Right cardiac atrium (tissue), 5 donors: ENCODE measurements around the gene RCBTB1. TPM values are rescaled to one million over a fixed set of nuclear protein-coding genes. Genes with fewer than 3 reads are reported as not detected.

Source experiments
- ATAC-seq, 2 donors: fragments of 200-7000 bp; cut with Tn5 transposase; one replicate each; pipeline versions ENCODE4 v1.8.0 to v1.9.1; 2020; ENCODE audit warnings: moderate library complexity in 2 of 2, mild to moderate bottlenecking in 1 of 2
- DNase-seq, 3 donors: peaks; one replicate each; pipeline ENCODE4 v3.0.0-alpha.2; 2020
- H3K27ac ChIP-seq: one replicate; pipeline ENCODE4 v1.5.1; 2013; ENCODE audit warnings: mild to moderate bottlenecking, low read length, control low read depth, moderate library complexity
- H3K27me3 ChIP-seq: one replicate; pipeline ENCODE4 v1.6.1; 2013; ENCODE audit not compliant: control insufficient read depth, insufficient read depth
- H3K4me1 ChIP-seq: one replicate; pipeline ENCODE4 v1.6.1; 2013; ENCODE audit warnings: low read length; ENCODE audit not compliant: control insufficient read depth, insufficient read depth
- H3K4me3 ChIP-seq: one replicate; pipeline ENCODE4 v1.5.1; 2013; ENCODE audit warnings: low read length, control low read depth
- H3K9me3 ChIP-seq: one replicate; pipeline ENCODE4 v1.6.1; 2013; ENCODE audit warnings: low read length; ENCODE audit not compliant: control insufficient read depth
- WGBS: extraction: QIAGEN DNeasy Blood & Tissue Kit; methylation state at CpG from one replicate; pipeline ENCODE4 v1.1.7; 2013; 5-methylcytosine and 5-hydroxymethylcytosine counted together
- intact Hi-C, 4 donors: fragments of 100-400 bp; cut with DNase I; formaldehyde crosslinking; loops; one replicate each; pipeline versions ENCODE4 v1.11.0 to v1.14.0; 2022 to 2023
- polyA plus RNA-seq: library from polyadenylated mRNA; stranded (reverse); fragments of 200-250 nt; gene quantifications from one replicate; pipeline ENCODE4 v1.2.3, GENCODE V29; 2013
- total RNA-seq, 4 donors: library from RNA; stranded (reverse); fragmentation: NEBNext Ultra II Directional; extraction: Animal tissue kit (Norgen Biotek cat#: 25700); gene quantifications; one replicate each; pipeline ENCODE4 v1.2.1, GENCODE V29; 2021
- donor health status: healthy with polysubstance abuse.
- donor health status: DM: no; HTN: yes; CAD: no.
- donor health status: DM: no; HTN: no; CAD: no.
- donor health status: DM: no; HTN: yes; CAD: no; lungs with severe emphysema.
- donor health status: DM: yes; HTN: yes; CAD: no.

Gene RCBTB1
- total and polyA plus RNA-seq, 5 donors: 10.8 to 20.3 (median 19.0) TPM

DNA sequence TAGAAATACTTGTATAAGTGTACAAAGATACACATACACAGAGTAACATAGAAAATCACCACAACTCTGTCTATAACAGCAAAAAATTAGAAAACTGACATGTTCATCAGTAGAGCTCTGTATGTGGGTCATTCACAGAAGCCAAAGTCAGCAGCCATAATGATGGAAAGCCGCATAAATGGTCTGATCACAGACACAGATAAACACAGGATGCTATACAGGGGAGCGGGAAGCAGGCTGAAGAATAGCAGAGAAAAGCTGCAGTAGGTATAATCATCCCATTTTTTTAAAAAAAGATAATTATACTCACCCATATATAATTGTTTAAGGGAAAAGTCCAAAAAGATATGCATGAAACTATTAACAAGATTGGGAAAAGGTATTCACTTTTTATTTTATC lies 31.5 kb downstream of the RCBTB1 start:
- H3K27me3 ChIP-seq: no peaks in the 10 kb centered on the region
- ATAC-seq (no peak), DNase-seq (no peak)
- H3K4me1 ChIP-seq: no peaks in the 10 kb centered on the region
- H3K4me3 ChIP-seq: no peak overlapping the region
- intact Hi-C loops: no loop called here
- H3K27ac ChIP-seq: no peak overlapping the region
- 94% methylated on average over 2 of the region's 2 CpGs for WGBS
- H3K9me3 ChIP-seq: no peaks in the 10 kb centered on the region

DNA sequence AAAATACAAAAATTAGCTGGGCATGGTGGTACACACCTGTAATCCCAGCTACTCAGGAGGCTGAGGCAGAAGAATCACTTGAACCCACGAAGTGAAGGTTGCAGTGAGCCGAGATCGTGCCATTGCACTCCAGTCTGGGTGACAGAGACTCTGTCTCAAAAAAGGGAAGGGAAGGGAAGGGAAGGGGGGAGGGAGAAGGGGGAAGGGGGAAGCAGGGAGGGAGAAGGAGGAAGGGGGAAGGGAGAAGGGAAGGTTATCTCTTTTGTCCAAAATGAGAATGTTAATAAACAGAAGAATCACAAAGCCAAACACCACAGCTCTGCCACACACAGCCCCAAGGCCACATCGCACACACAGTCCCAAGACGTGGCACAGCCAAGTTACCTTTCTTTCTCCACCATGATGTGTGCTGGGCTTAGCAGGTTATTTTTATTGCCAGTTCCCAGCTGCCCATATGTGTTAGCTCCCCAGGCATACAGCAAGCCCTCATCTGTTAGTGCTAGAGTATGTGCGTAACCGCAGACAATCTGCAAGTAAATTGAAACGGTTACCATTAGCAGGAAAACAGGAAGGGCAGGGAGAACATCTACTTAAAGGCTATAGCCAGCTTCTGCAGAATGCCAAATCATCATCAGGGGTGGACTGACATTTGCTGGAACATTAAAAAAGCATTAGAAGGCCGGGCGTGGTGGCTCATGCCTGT lies 34.3 kb downstream of the RCBTB1 start:
- no peaks in the 10 kb centered on the region for H3K9me3 ChIP-seq
- no peak overlapping the region for H3K27ac ChIP-seq
- DNase-seq: no peak
- H3K4me3 ChIP-seq: no peak overlapping the region
- intact Hi-C loops: no loop called here
- H3K27me3 ChIP-seq: no peaks in the 10 kb centered on the region
- no peaks in the 10 kb centered on the region for H3K4me1 ChIP-seq
- 89% methylated on average over 10 of the region's 10 CpGs for whole genome bisulfite sequencing
- no peak for ATAC-seq

DNA sequence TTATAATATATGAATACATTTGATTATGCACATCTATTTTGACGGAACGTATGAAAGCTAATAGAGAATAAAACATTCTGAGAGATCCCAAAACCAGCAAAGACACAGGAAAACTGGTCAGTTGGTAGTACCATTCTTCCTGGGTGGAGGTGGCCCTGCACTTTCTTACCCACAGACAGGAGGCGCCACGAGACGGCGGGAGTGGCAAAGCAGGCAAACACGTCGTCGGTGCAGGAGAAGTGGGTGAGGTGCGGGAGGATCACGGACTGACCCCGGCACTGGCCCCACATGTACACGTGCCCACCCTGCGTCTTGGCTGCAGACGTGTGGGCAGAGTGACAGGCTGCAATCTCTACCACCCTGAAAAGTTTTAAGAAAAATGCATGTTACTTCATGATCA lies 36.1 kb downstream of the RCBTB1 start:
- Histone ChIP-seq H3K9me3 (no peaks in the 10 kb centered on the region), H3K4me1 (no peaks in the 10 kb centered on the region), H3K27ac (no peak overlapping the region), H3K4me3 (no peak overlapping the region), H3K27me3 (no peaks in the 10 kb centered on the region)
- DNase-seq: no peak
- 77% methylated on average over 15 of the region's 15 CpGs for WGBS
- intact Hi-C loops: loop anchor here in 1 of 4 donors (10.0 kb wide), 1 partner anchor 56 kb away; no protein-coding TSS in a partner anchor
- ATAC-seq: peak; percentile 32 to 56

DNA sequence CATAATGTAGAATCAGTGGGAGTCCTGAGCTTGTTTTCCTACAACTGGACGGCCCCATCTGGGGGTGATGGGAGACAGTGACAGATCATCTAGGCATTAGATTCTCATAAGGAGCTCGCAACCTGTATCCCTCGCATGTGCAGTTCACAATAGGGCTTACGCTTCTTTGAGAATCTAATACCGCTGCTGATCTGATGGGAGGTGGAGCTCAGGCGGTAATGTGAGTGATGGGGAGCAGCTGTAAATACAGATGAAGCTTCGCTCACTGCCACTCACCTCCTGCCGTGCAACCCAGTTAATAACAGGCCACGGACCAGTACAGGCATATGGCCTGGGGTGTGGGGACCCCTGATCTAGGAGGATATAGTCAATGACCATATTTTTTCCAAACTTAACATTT lies 38.8 kb downstream of the RCBTB1 start:
- Histone ChIP-seq H3K4me1 (no peaks in the 10 kb centered on the region), H3K9me3 (no peaks in the 10 kb centered on the region), H3K27me3 (no peaks in the 10 kb centered on the region), H3K4me3 (no peak overlapping the region), H3K27ac (no peak overlapping the region)
- DNase-seq (no peak), ATAC-seq (no peak)
- WGBS: 96% methylated on average over 9 of the region's 9 CpGs
- intact Hi-C loops: loop anchor here in 1 of 4 donors (10.0 kb wide), 1 partner anchor 58 kb away; no protein-coding TSS in a partner anchor

DNA sequence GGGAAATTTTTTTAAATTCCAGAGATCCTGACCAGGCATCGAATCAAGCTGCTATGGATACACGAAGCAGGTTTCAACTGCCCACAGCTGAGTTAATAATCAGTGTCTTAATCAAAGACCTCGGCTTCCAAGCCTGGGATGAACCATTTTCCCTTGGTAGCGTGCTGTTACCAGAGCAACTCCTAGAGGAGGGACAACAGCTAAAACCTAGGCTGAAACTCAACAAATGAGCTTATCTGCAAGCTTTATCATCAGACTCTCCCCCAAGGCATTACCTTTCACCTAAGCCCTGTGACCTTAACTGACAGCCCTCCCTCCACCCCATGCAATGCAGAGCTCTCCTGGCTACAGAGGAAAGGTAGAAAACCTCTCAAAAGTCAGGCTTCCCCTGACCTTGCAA lies 39.7 kb downstream of the RCBTB1 start:
- 82% methylated on average over 4 of the region's 4 CpGs for WGBS
- Histone ChIP-seq H3K4me3 (no peak overlapping the region), H3K4me1 (no peaks in the 10 kb centered on the region), H3K27ac (no peak overlapping the region), H3K9me3 (no peaks in the 10 kb centered on the region), H3K27me3 (no peaks in the 10 kb centered on the region)
- ATAC-seq (no peak), DNase-seq (no peak)
- intact Hi-C loops: loop anchor here in 1 of 4 donors (10.0 kb wide), 1 partner anchor 59 kb away; no protein-coding TSS in a partner anchor

DNA sequence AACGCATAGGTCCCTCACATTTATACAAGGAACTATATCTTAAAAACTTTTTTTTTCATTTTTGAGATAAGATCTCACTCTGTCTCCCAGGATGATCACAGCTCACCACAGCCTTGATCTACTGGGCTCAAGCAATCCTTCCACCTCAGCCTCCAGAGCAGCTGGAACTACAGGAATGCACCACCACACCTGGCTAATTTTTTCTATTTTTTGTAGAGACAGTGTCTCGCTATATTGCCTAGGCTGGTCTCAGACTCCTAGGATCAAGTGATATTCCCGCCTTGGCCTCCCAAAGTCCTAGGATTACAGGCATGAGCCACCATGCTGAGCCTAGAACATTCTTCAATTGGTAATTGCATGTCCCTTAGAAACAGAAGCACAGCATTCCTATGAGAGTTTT lies 41.7 kb downstream of the RCBTB1 start:
- Histone ChIP-seq H3K27ac (no peak overlapping the region), H3K27me3 (no peaks in the 10 kb centered on the region), H3K4me1 (no peaks in the 10 kb centered on the region), H3K4me3 (no peak overlapping the region), H3K9me3 (no peaks in the 10 kb centered on the region)
- DNase-seq (no peak), ATAC-seq (no peak)
- WGBS: 94% methylated on average over 3 of the region's 3 CpGs
- intact Hi-C loops: loop anchor here in 1 of 4 donors (10.0 kb wide), 1 partner anchor 61 kb away; no protein-coding TSS in a partner anchor

DNA sequence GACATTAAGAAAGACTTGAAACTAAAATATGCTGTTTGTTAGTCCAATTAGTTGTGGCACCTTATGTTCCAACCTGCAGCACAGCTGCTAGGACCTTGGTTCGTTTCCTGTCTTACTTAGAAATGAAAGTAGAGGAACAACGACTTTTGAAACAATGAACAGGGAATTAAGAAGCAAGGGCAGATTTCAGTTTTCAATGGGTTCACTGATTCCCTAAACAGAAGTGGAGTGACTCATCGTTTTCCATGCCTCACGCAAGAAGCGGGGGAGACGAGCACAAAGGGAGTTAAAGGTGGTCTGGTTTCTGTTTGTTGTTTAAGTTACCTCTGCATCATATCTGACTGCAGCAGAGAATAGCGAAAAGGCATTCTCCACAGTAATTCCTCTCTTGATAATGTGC lies 44.8 kb downstream of the RCBTB1 start:
- H3K27ac ChIP-seq: peak overlapping the region; percentile 56
- WGBS: 64% methylated on average over 7 of the region's 7 CpGs
- H3K9me3 ChIP-seq: no peaks in the 10 kb centered on the region
- H3K27me3 ChIP-seq: no peaks in the 10 kb centered on the region
- H3K4me1 ChIP-seq: no peaks in the 10 kb centered on the region
- ATAC-seq: peak in 1 of 2 donors; percentile 52
- no peak for DNase-seq
- peak overlapping the region; percentile 18 for H3K4me3 ChIP-seq
- intact Hi-C loops: loop anchor here in 1 of 4 donors (10.0 kb wide), 1 partner anchor 64 kb away; no protein-coding TSS in a partner anchor

DNA sequence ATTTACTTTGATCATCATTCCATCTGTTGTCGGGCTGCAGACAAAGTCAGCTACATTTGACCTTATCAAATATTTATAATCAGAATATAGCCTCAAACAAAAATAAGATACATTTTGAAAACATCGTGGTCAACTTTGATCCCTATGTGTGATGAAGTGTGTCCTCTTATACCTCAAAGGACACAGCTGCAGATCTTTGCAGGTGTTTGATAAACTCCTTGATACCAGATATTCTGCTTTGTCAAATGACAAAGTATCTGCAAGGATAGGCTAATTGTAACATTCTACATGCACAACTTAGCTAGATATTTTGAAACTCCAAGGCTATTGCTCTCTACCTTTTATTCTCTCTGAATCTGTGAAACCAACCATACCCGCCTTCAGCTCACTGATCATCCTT lies 45.6 kb downstream of the RCBTB1 start:
- no peak overlapping the region for H3K4me3 ChIP-seq
- intact Hi-C loops: loop anchor here in 1 of 4 donors (10.0 kb wide), 1 partner anchor 65 kb away; no protein-coding TSS in a partner anchor
- ATAC-seq (no peak), DNase-seq (no peak)
- H3K27me3 ChIP-seq: no peaks in the 10 kb centered on the region
- 84% methylated on average over 3 of the region's 3 CpGs for WGBS
- H3K9me3 ChIP-seq: no peaks in the 10 kb centered on the region
- peaks cover 1% of the 10 kb centered on the region for H3K4me1 ChIP-seq
- no peak overlapping the region for H3K27ac ChIP-seq

DNA sequence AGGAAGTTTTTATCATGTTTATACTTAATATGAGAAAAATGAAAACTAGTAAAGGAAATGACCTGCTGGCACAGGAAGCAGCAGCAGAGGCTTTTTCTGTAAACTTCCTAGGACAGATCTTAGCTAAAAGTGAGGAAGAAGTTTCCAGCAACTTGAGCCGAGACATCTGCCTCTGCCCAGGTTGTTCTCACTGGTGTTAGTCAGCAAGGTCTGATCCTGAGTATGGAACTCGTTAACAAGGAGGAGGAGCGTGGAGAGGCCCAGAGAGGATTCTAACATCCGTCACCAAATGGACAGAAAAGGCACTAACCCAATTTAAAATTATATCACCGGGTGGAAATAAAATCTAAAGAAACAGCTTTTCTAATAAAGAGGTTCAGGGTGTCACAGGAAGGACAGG lies 46.0 kb downstream of the RCBTB1 start:
- intact Hi-C loops: no loop called here
- DNase-seq (no peak), ATAC-seq (no peak)
- H3K27ac ChIP-seq: no peak overlapping the region
- no peaks in the 10 kb centered on the region for H3K27me3 ChIP-seq
- 68% methylated on average over 5 of the region's 5 CpGs for WGBS
- no peaks in the 10 kb centered on the region for H3K9me3 ChIP-seq
- H3K4me1 ChIP-seq: peaks cover 1% of the 10 kb centered on the region
- H3K4me3 ChIP-seq: no peak overlapping the region

DNA sequence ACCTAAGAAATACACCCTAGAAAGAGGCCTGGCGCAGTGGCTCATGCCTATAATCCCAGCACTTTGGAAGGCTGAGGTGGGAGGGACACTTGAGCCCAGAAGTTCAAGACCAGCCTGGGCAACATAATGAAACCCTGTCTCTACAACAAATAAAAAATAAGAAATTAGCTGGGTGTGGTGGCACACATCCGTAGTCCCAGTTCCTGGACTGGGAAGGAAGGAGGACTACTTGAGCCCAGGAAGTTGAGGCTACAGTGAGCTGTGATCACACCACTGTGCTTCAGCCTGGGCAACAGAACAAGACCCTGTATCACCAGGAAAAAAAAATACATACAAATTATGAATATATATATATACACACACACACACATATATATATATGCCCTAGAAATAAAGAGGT lies 47.0 kb downstream of the RCBTB1 start:
- Histone ChIP-seq H3K27ac (no peak overlapping the region), H3K9me3 (no peaks in the 10 kb centered on the region), H3K4me1 (peaks cover 1% of the 10 kb centered on the region), H3K27me3 (no peaks in the 10 kb centered on the region), H3K4me3 (no peak overlapping the region)
- intact Hi-C loops: no loop called here
- ATAC-seq (peak in 1 of 2 donors; percentile 35), DNase-seq (no peak)
- WGBS: 83% methylated on average over 2 of the region's 2 CpGs

DNA sequence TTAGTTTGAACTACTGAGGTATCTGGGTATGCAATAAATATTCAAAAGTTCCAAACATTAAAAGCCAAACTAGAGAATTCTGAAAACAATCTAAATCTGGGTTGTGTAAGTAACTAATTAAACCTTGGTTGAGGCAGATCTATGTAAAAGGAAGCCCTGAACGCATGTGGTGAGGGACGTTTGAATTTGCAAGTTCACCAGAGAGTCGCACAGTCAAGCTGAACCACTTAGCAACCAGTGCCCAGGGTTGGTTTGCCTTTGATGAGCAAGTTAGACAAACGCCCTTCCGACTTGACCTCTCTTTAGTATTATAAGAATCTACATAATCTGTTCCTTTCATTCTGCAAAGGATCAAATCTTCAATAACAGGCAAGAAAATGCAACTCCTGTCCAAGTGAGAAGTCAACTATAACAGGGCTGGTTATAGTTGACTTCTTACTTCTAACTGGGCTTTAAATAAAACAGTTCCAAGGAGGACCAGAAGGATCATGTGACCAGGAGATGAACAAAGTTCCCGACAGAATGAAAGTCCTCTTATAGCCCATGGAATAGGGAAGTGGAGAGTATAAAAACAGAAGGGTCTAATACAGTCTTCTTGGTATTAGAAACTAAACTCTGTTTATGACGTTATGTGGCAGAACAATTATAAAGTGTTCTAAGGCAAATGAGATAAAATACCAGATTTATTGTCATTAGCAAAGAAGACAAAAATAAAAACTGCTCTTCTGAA lies 49.0 kb downstream of the RCBTB1 start:
- H3K27me3 ChIP-seq: no peaks in the 10 kb centered on the region
- ATAC-seq: no peak
- no peak overlapping the region for H3K27ac ChIP-seq
- no peak for DNase-seq
- WGBS: 69% methylated on average over 7 of the region's 7 CpGs
- no peaks in the 10 kb centered on the region for H3K9me3 ChIP-seq
- intact Hi-C loops: no loop called here
- peaks cover 3% of the 10 kb centered on the region for H3K4me1 ChIP-seq
- no peak overlapping the region for H3K4me3 ChIP-seq
